ENCODE results near the gene TACC2.
"Not testable (repeated sequence)": the region's sequence is repeated elsewhere in the genome, so short reads cannot be mapped to it uniquely, and the experiment has no call there.

The TACC2 gene

GRCh38 chr10:122084286-122085041 lies 95.5 kb downstream of the TACC2 start:
- Histone ChIP-seq H3K4me3 (ENCODE audit: low read depth in 1 of 2, low read length in 2 of 2) (no peak overlapping the region), H3K4me1 (ENCODE audit: control insufficient read depth in 1 of 2, insufficient read depth in 2 of 2, low read length in 2 of 2) (peaks cover 0 to 4% of the 10 kb centered on the region in 2 donors), H3K27me3 (ENCODE audit: low read depth, low read length) (no peaks in the 10 kb centered on the region), H3K27ac (ENCODE audit: low read length) (no peak overlapping the region), H3K36me3 (ENCODE audit: control insufficient read depth in 1 of 2, insufficient read depth in 2 of 2, low read length in 2 of 2) (peaks cover 4 to 20% of the 10 kb centered on the region in 2 donors), H3K9me3 (ENCODE audit: control insufficient read depth in 1 of 2, low read length in 2 of 2) (no peaks in the 10 kb centered on the region)

- no peak overlapping the region for H3K27ac ChIP-seq (ENCODE audit: low read length)
- H3K9me3 ChIP-seq (ENCODE audit: control insufficient read depth in 1 of 2, low read length in 2 of 2): no peaks in the 10 kb centered on the region
- no peaks in the 10 kb centered on the region for H3K27me3 ChIP-seq (ENCODE audit: low read depth, low read length)
- H3K4me1 ChIP-seq (ENCODE audit: control insufficient read depth in 1 of 2, insufficient read depth in 2 of 2, low read length in 2 of 2): peaks cover 0 to 4% of the 10 kb centered on the region in 2 donors
- H3K4me3 ChIP-seq (ENCODE audit: low read depth in 1 of 2, low read length in 2 of 2): no peak overlapping the region
- H3K36me3 ChIP-seq (ENCODE audit: control insufficient read depth in 1 of 2, insufficient read depth in 2 of 2, low read length in 2 of 2): peaks cover 9 to 24% of the 10 kb centered on the region in 2 donors
Observed at GRCh38 chr10:122085423-122085911, 96.5 kb downstream of the TACC2 start.

- H3K27me3 ChIP-seq (ENCODE audit: low read depth, low read length): no peaks in the 10 kb centered on the region
- peaks cover 9 to 24% of the 10 kb centered on the region in 2 donors for H3K36me3 ChIP-seq (ENCODE audit: control insufficient read depth in 1 of 2, insufficient read depth in 2 of 2, low read length in 2 of 2)
- H3K4me1 ChIP-seq (ENCODE audit: control insufficient read depth in 1 of 2, insufficient read depth in 2 of 2, low read length in 2 of 2): peaks cover 0 to 4% of the 10 kb centered on the region in 2 donors
- H3K4me3 ChIP-seq (ENCODE audit: low read depth in 1 of 2, low read length in 2 of 2): no peak overlapping the region
- H3K9me3 ChIP-seq (ENCODE audit: control insufficient read depth in 1 of 2, low read length in 2 of 2): no peaks in the 10 kb centered on the region
- H3K27ac ChIP-seq (ENCODE audit: low read length): no peak overlapping the region
Observed at GRCh38 chr10:122086416-122087240, 97.7 kb downstream of the TACC2 start.

GRCh38 chr10:122087436-122087835 lies 98.5 kb downstream of the TACC2 start:
- Histone ChIP-seq H3K4me3 (ENCODE audit: low read depth in 1 of 2, low read length in 2 of 2) (no peak overlapping the region), H3K27ac (ENCODE audit: low read length) (no peak overlapping the region), H3K9me3 (ENCODE audit: control insufficient read depth in 1 of 2, low read length in 2 of 2) (no peaks in the 10 kb centered on the region), H3K27me3 (ENCODE audit: low read depth, low read length) (no peaks in the 10 kb centered on the region), H3K36me3 (ENCODE audit: control insufficient read depth in 1 of 2, insufficient read depth in 2 of 2, low read length in 2 of 2) (peaks cover 9 to 24% of the 10 kb centered on the region in 2 donors), H3K4me1 (ENCODE audit: control insufficient read depth in 1 of 2, insufficient read depth in 2 of 2, low read length in 2 of 2) (peaks cover 0 to 4% of the 10 kb centered on the region in 2 donors)

GRCh38 chr10:122089311-122090017 lies 100.5 kb downstream of the TACC2 start:
- no peaks in the 10 kb centered on the region for H3K27me3 ChIP-seq (ENCODE audit: low read depth, low read length)
- H3K4me3 ChIP-seq (ENCODE audit: low read depth in 1 of 2, low read length in 2 of 2): no peak overlapping the region
- no peak overlapping the region for H3K27ac ChIP-seq (ENCODE audit: low read length)
- no peaks in the 10 kb centered on the region for H3K9me3 ChIP-seq (ENCODE audit: control insufficient read depth in 1 of 2, low read length in 2 of 2)
- peaks cover 0 to 4% of the 10 kb centered on the region in 2 donors for H3K4me1 ChIP-seq (ENCODE audit: control insufficient read depth in 1 of 2, insufficient read depth in 2 of 2, low read length in 2 of 2)
- peaks cover 9 to 24% of the 10 kb centered on the region in 2 donors for H3K36me3 ChIP-seq (ENCODE audit: control insufficient read depth in 1 of 2, insufficient read depth in 2 of 2, low read length in 2 of 2)

- Histone ChIP-seq H3K36me3 (ENCODE audit: control insufficient read depth in 1 of 2, insufficient read depth in 2 of 2, low read length in 2 of 2) (peaks cover 9 to 24% of the 10 kb centered on the region in 2 donors), H3K27me3 (ENCODE audit: low read depth, low read length) (no peaks in the 10 kb centered on the region), H3K27ac (ENCODE audit: low read length) (no peak overlapping the region), H3K9me3 (ENCODE audit: control insufficient read depth in 1 of 2, low read length in 2 of 2) (no peaks in the 10 kb centered on the region), H3K4me1 (ENCODE audit: control insufficient read depth in 1 of 2, insufficient read depth in 2 of 2, low read length in 2 of 2) (no peaks in the 10 kb centered on the region), H3K4me3 (ENCODE audit: low read depth in 1 of 2, low read length in 2 of 2) (no peak overlapping the region)
Observed at GRCh38 chr10:122091722-122092121, 102.8 kb downstream of the TACC2 start.

GRCh38 chr10:122093076-122093475 lies 104.1 kb downstream of the TACC2 start:
- Histone ChIP-seq H3K9me3 (ENCODE audit: control insufficient read depth in 1 of 2, low read length in 2 of 2) (no peaks in the 10 kb centered on the region), H3K27me3 (ENCODE audit: low read depth, low read length) (no peaks in the 10 kb centered on the region), H3K36me3 (ENCODE audit: control insufficient read depth in 1 of 2, insufficient read depth in 2 of 2, low read length in 2 of 2) (peaks cover 9 to 17% of the 10 kb centered on the region in 2 donors), H3K4me3 (ENCODE audit: low read depth in 1 of 2, low read length in 2 of 2) (no peak overlapping the region), H3K27ac (ENCODE audit: low read length) (no peak overlapping the region), H3K4me1 (ENCODE audit: control insufficient read depth in 1 of 2, insufficient read depth in 2 of 2, low read length in 2 of 2) (no peaks in the 10 kb centered on the region)

- H3K27ac ChIP-seq (ENCODE audit: low read length); H3K4me3 ChIP-seq (ENCODE audit: low read depth in 1 of 2, low read length in 2 of 2); H3K27me3 ChIP-seq (ENCODE audit: low read depth, low read length); H3K36me3 ChIP-seq (ENCODE audit: control insufficient read depth in 1 of 2, insufficient read depth in 2 of 2, low read length in 2 of 2); H3K4me1 ChIP-seq (ENCODE audit: control insufficient read depth in 1 of 2, insufficient read depth in 2 of 2, low read length in 2 of 2); H3K9me3 ChIP-seq (ENCODE audit: control insufficient read depth in 1 of 2, low read length in 2 of 2): not testable (repeated sequence)
Observed at GRCh38 chr10:122096181-122096580, 107.2 kb downstream of the TACC2 start.

- Histone ChIP-seq H3K27me3 (ENCODE audit: low read depth, low read length) (no peaks in the 10 kb centered on the region), H3K9me3 (ENCODE audit: control insufficient read depth in 1 of 2, low read length in 2 of 2) (no peaks in the 10 kb centered on the region), H3K27ac (ENCODE audit: low read length) (no peak overlapping the region), H3K4me3 (ENCODE audit: low read depth in 1 of 2, low read length in 2 of 2) (no peak overlapping the region), H3K4me1 (ENCODE audit: control insufficient read depth in 1 of 2, insufficient read depth in 2 of 2, low read length in 2 of 2) (peaks cover 0 to 5% of the 10 kb centered on the region in 2 donors), H3K36me3 (ENCODE audit: control insufficient read depth in 1 of 2, insufficient read depth in 2 of 2, low read length in 2 of 2) (no peaks in the 10 kb centered on the region)
Observed at GRCh38 chr10:122096705-122097104, 107.7 kb downstream of the TACC2 start.

GRCh38 chr10:122097935-122098334 lies 109.0 kb downstream of the TACC2 start:
- peaks cover 0 to 13% of the 10 kb centered on the region in 2 donors for H3K4me1 ChIP-seq (ENCODE audit: control insufficient read depth in 1 of 2, insufficient read depth in 2 of 2, low read length in 2 of 2)
- H3K36me3 ChIP-seq (ENCODE audit: control insufficient read depth in 1 of 2, insufficient read depth in 2 of 2, low read length in 2 of 2): no peaks in the 10 kb centered on the region
- H3K27ac ChIP-seq (ENCODE audit: low read length): no peak overlapping the region
- no peaks in the 10 kb centered on the region for H3K27me3 ChIP-seq (ENCODE audit: low read depth, low read length)
- no peaks in the 10 kb centered on the region for H3K9me3 ChIP-seq (ENCODE audit: control insufficient read depth in 1 of 2, low read length in 2 of 2)
- H3K4me3 ChIP-seq (ENCODE audit: low read depth in 1 of 2, low read length in 2 of 2): no peak overlapping the region

GRCh38 chr10:122098924-122099323 lies 110.0 kb downstream of the TACC2 start:
- Histone ChIP-seq H3K27me3 (ENCODE audit: low read depth, low read length) (no peaks in the 10 kb centered on the region), H3K27ac (ENCODE audit: low read length) (no peak overlapping the region), H3K4me1 (ENCODE audit: control insufficient read depth in 1 of 2, insufficient read depth in 2 of 2, low read length in 2 of 2) (peaks cover 0 to 16% of the 10 kb centered on the region in 2 donors)

More at GRCh38 chr10:122098924-122099323, 110.0 kb downstream of the TACC2 start:
- no peaks in the 10 kb centered on the region for H3K9me3 ChIP-seq (ENCODE audit: control insufficient read depth in 1 of 2, low read length in 2 of 2)
- H3K36me3 ChIP-seq (ENCODE audit: control insufficient read depth in 1 of 2, insufficient read depth in 2 of 2, low read length in 2 of 2): no peaks in the 10 kb centered on the region
- H3K4me3 ChIP-seq (ENCODE audit: low read depth in 1 of 2, low read length in 2 of 2): no peak overlapping the region
